ENCODE measurements around the gene NRXN3. TPM values are rescaled to one million over a fixed set of nuclear protein-coding genes. Genes with fewer than 3 reads are reported as not detected.

NRXN3 gene
- under 1 TPM; 0.22 to 0.46 (median 0.27) TPM for polyA plus RNA-seq

GRCh38 chr14:78170203-78170602 is at the start of gene NRXN3:
Gene NRXN3 (plus strand): TSS chr14:78170373. CDS start chr14:78243094, 72,721 bp downstream.
- 1 to 5% (median 4%) methylated on average over 6 to 7 of the region's 7 CpGs for WGBS, 3 donors

GRCh38 chr14:78122436-78122835 is 47.7 kb upstream of the NRXN3 start:
- no peak overlapping the region for H3K27ac ChIP-seq (ENCODE audit: low read depth, low read length)
- 67 to 73% (median 71%) methylated on average over 5 of the region's 5 CpGs for WGBS, 3 donors

More at GRCh38 chr14:78170203-78170602, at the start of gene NRXN3:
- H3K27ac ChIP-seq (ENCODE audit: low read depth, low read length), result no peak within 1 kb of the TSS

- H3K27ac ChIP-seq (ENCODE audit: low read depth, low read length), result no peak overlapping the region
- WGBS, 3 donors, result 67 to 83% (median 83%) methylated on average over 2 of the region's 2 CpGs
Measured at GRCh38 chr14:78123650-78124253, 46.4 kb upstream of the NRXN3 start.

- WGBS, 3 donors, result 73 to 94% (median 77%) methylated on average over 8 to 9 of the region's 9 CpGs
- no peak overlapping the region for H3K27ac ChIP-seq (ENCODE audit: low read depth, low read length)
Measured at GRCh38 chr14:78127961-78128360, 42.2 kb upstream of the NRXN3 start.

GRCh38 chr14:78129375-78129774 is 40.8 kb upstream of the NRXN3 start:
- no peak overlapping the region for H3K27ac ChIP-seq (ENCODE audit: low read depth, low read length)
- 64 to 91% (median 80%) methylated on average over 4 of the region's 4 CpGs for WGBS, 3 donors

- no peak overlapping the region for H3K27ac ChIP-seq (ENCODE audit: low read depth, low read length)
- WGBS, 3 donors, result 65 to 74% (median 71%) methylated on average over 1 of the region's 1 CpG
Measured at GRCh38 chr14:78130356-78130755, 39.8 kb upstream of the NRXN3 start.

GRCh38 chr14:78131201-78131600 is 39.0 kb upstream of the NRXN3 start:
- H3K27ac ChIP-seq (ENCODE audit: low read depth, low read length), result no peak overlapping the region
- WGBS, 3 donors, result 60 to 67% (median 62%) methylated on average over 4 of the region's 4 CpGs

GRCh38 chr14:78131616-78132015 is 38.6 kb upstream of the NRXN3 start:
- H3K27ac ChIP-seq (ENCODE audit: low read depth, low read length), result no peak overlapping the region
- WGBS, 3 donors, result 70 to 86% (median 74%) methylated on average over 5 of the region's 5 CpGs

- WGBS, 3 donors, result 42 to 73% (median 44%) methylated on average over 4 of the region's 4 CpGs
- no peak overlapping the region for H3K27ac ChIP-seq (ENCODE audit: low read depth, low read length)
Measured at GRCh38 chr14:78135450-78135891, 34.7 kb upstream of the NRXN3 start.

GRCh38 chr14:78136695-78137094 is 33.5 kb upstream of the NRXN3 start:
- WGBS, 3 donors, result 58 to 70% (median 70%) methylated on average over 4 of the region's 4 CpGs
- H3K27ac ChIP-seq (ENCODE audit: low read depth, low read length), result no peak overlapping the region

GRCh38 chr14:78141590-78141989 is 28.6 kb upstream of the NRXN3 start:
- WGBS, 3 donors, result 37 to 85% (median 83%) methylated on average over 2 of the region's 2 CpGs
- no peak overlapping the region for H3K27ac ChIP-seq (ENCODE audit: low read depth, low read length)

GRCh38 chr14:78142998-78143397 is 27.2 kb upstream of the NRXN3 start:
- 52 to 75% (median 69%) methylated on average over 5 of the region's 5 CpGs for WGBS, 3 donors

GRCh38 chr14:78143489-78144145 is 26.6 kb upstream of the NRXN3 start:
- 61 to 69% (median 65%) methylated on average over 7 of the region's 7 CpGs for WGBS, 3 donors
- no peak overlapping the region for H3K27ac ChIP-seq (ENCODE audit: low read depth, low read length)

More at GRCh38 chr14:78142998-78143397, 27.2 kb upstream of the NRXN3 start:
- no peak overlapping the region for H3K27ac ChIP-seq (ENCODE audit: low read depth, low read length)

GRCh38 chr14:78152201-78153063 is 17.7 kb upstream of the NRXN3 start:
- WGBS, 3 donors, result 46 to 49% (median 48%) methylated on average over 14 of the region's 14 CpGs
- no peak overlapping the region for H3K27ac ChIP-seq (ENCODE audit: low read depth, low read length)

- no peak overlapping the region for H3K27ac ChIP-seq (ENCODE audit: low read depth, low read length)
Measured at GRCh38 chr14:78153064-78153341, 17.2 kb upstream of the NRXN3 start.

GRCh38 chr14:78154827-78155226 is 15.3 kb upstream of the NRXN3 start:
- 59 to 78% (median 72%) methylated on average over 2 of the region's 2 CpGs for WGBS, 3 donors
- H3K27ac ChIP-seq (ENCODE audit: low read depth, low read length), result no peak overlapping the region

GRCh38 chr14:78156196-78156595 is 14.0 kb upstream of the NRXN3 start:
- H3K27ac ChIP-seq (ENCODE audit: low read depth, low read length), result no peak overlapping the region
- WGBS, 3 donors, result 68 to 92% (median 84%) methylated on average over 2 of the region's 2 CpGs

- H3K27ac ChIP-seq (ENCODE audit: low read depth, low read length), result no peak overlapping the region
- 37 to 41% (median 37%) methylated on average over 15 of the region's 15 CpGs for WGBS, 3 donors
Measured at GRCh38 chr14:78157494-78158437, 12.4 kb upstream of the NRXN3 start.

Measured in adipose tissue (tissue), 3 donors.